HG03575 (cell line): ENCODE measurements around the gene SBK3.
"Not testable (repeated sequence)": the region's sequence is repeated elsewhere in the genome, so short reads cannot be mapped to it uniquely, and the experiment has no call there.

ENCODE experiments used
- ATAC-seq: cut with Tn5 transposase; IDR thresholded peaks from one replicate; pipeline ENCODE4 v1.9.1; 2021; ENCODE audit not compliant: unreplicated experiment, insufficient number of reproducible peaks, low FRiP score; ENCODE audit errors: extremely low read depth

The SBK3 gene

DNA sequence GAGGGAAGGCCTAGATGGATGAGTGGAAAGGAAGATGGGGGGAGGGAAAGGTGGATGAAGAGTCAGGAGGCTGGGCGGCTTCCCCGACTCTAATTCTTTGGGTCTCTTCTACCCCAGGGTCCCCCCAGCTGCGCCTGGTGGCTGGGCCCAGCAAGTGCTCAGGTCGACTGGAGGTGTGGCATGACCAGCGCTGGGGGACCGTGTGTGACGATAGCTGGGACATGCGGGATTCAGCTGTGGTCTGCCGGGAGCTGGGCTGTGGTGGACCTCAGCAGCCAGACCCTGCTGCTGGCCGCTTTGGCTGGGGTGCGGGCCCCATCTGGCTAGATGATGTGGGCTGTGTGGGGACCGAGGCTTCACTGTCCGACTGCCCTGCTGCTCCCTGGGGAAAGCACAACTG is 47.6 kb downstream of the SBK3 start:
- ATAC-seq, result no peak

DNA sequence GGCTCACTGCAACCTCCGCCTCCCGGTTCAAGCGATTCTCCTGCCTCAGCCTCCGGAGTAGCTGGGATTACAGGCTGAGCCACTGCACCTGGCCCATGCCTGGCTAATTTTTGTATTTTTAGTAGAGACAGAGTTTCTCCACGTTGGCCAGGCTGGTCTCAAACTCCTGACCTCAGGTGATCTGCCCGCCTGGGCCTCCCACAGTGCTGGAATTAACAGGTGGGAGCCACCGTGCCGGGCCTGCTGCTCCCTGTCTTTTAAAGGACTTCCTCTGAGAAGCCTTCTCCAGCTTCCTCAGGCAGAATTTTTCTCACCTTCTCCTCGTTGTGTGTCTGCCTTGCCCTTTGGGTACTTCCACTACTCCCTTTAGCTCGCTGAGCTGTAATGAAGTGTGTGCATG is 48.5 kb downstream of the SBK3 start:
- ATAC-seq, result not testable (repeated sequence)

- no peak for ATAC-seq
Measured at GRCh38 chr19:55495646-55496349, 49.5 kb downstream of the SBK3 start.

DNA sequence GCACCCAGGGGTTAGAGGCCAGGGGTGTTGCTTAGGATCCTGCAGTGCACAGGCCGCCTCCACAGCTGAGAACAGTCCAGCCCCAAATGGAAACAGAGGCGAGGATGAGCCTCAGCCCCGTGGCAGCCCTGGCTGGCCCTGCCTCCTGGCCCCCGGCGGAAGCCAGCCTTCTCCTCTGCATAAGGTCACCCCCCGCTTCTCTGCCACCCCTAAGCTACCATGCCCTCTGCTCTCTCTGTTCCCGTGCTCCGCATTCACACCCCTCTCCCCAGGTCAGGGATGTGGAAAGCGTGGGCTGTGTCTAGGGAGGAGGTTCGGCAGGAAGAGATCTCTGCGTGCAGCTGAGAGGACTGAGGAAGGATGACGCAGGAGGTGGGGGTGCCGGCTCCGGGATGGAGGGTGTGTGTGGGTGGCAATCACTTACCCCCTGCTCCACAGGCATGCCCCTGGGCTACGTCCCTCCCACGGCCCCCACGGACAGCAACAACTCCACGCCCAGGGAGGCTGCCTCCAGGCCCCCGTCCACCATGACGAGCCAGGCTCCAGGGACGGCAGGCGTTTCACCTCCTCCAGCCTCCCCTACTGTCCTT is 51.1 kb downstream of the SBK3 start:
- no peak for ATAC-seq

GRCh38 chr19:55493645-55494171 is 51.6 kb downstream of the SBK3 start:
- no peak for ATAC-seq

- ATAC-seq, result no peak
Measured at GRCh38 chr19:55493052-55493644, 52.2 kb downstream of the SBK3 start.

DNA sequence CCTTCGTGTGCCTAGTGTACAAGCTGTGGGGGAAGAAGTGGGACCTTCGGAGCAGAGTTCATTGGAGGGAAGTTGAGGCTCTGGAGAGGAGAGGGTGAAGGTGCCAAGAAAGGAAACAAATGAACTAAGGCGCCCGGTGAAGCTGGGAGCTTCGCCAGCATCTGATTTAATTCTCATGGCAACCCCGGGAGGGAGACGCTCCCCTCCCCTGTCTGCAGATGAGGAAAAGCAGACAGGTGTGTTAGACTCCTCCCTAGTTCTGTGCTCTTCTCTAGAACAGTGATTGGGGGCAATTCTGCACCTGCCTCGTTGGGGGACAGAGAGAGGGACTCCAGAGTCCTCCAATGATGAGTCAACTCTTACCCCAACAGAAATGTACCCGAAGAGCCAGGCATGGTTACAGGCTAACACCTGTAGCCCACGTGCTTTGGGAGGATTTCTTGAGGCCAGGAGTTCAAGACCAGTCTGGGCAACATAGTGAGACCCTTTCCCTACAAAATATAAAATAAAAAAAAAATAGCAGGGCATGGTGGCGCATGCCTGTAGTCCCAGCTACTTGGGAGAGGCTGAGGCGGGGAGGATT is 52.9 kb downstream of the SBK3 start:
- ATAC-seq, result no peak

GRCh38 chr19:55491546-55492360 is 53.6 kb downstream of the SBK3 start:
- no peak for ATAC-seq
